NT2/D1 (cell line): ENCODE results near the gene LSMEM2.

Experiments used
- SUZ12 ChIP-seq: IDR thresholded peaks from 2 replicates; pipeline ENCODE4 v1.6.1; 2011; ENCODE audit not compliant: insufficient read length, insufficient read depth; ENCODE audit errors: extremely low read depth
- ZNF274 ChIP-seq: IDR thresholded peaks from 2 replicates; pipeline ENCODE4 v1.6.1; 2011; ENCODE audit warnings: mild to moderate bottlenecking, low read depth, low read length

- TF ChIP-seq ZNF274 = no peak
- no peak for TF ChIP-seq SUZ12
Observed at GRCh38 chr3:50266836-50267235, 12.1 kb upstream of the LSMEM2 start.
